ENCODE measurements around the gene GALNT18. TPM values are rescaled to one million over a fixed set of nuclear protein-coding genes. Genes with fewer than 3 reads are reported as not detected.

The GALNT18 gene
- polyA plus RNA-seq, 1 donor from 2014 or later = 7.6 TPM

GRCh38 chr11:11445441-11446185 is 176.2 kb downstream of the GALNT18 start:
- Histone ChIP-seq H3K36me3 (ENCODE audit: insufficient read depth, low read length) (no peaks in the 10 kb centered on the region), H3K27me3 (ENCODE audit: insufficient read depth, low read depth, low read length) (no peaks in the 10 kb centered on the region), H3F3A (ENCODE audit: insufficient read depth, low read length, poor library complexity, severe bottlenecking) (no peaks in the 10 kb centered on the region), H2AFZ (ENCODE audit: low read depth, low read length) (no peak overlapping the region), H3K9me2 (ENCODE audit: insufficient read depth, low read length) (no peaks in the 10 kb centered on the region), H3K27ac (ENCODE audit: low read length) (no peak overlapping the region), H3K9ac (ENCODE audit: low read length) (no peak overlapping the region), H4K20me1 (ENCODE audit: insufficient read depth) (no peaks in the 10 kb centered on the region), H3K79me2 (replicated peaks; ENCODE audit: insufficient read depth, low read length) (no peaks in the 10 kb centered on the region), H3K4me2 (ENCODE audit: low read length) (no peak overlapping the region), H3K4me3 (ENCODE audit: low read length) (no peak overlapping the region), H3K9me3 (ENCODE audit: low read length) (no peaks in the 10 kb centered on the region)
- TF ChIP-seq POLR2AphosphoS5 (IDR thresholded peaks at IDR 0.05) (no peak), CTCF (IDR thresholded peaks at IDR 0.05; ENCODE audit: poor library complexity, severe bottlenecking) (no peak), EP300 (conservative IDR thresholded peaks at IDR 0.05; ENCODE audit: poor library complexity, severe bottlenecking) (no peak), MXI1 (conservative IDR thresholded peaks at IDR 0.05; ENCODE audit: poor library complexity, severe bottlenecking) (no peak), RAD21 (conservative IDR thresholded peaks at IDR 0.05) (no peak), EZH2 (IDR thresholded peaks at IDR 0.05; ENCODE audit: borderline replicate concordance, insufficient read depth, low read length, poor library complexity, severe bottlenecking) (no peak), REST (IDR thresholded peaks at IDR 0.05; ENCODE audit: borderline replicate concordance) (no peak)

- Histone ChIP-seq H3K9me2 (ENCODE audit: insufficient read depth, low read length) (no peaks in the 10 kb centered on the region), H3K4me3 (ENCODE audit: low read length) (no peak overlapping the region), H3F3A (ENCODE audit: insufficient read depth, low read length, poor library complexity, severe bottlenecking) (no peaks in the 10 kb centered on the region), H3K9ac (ENCODE audit: low read length) (no peak overlapping the region), H4K20me1 (ENCODE audit: insufficient read depth) (no peaks in the 10 kb centered on the region), H3K36me3 (ENCODE audit: insufficient read depth, low read length) (no peaks in the 10 kb centered on the region), H3K27ac (ENCODE audit: low read length) (no peak overlapping the region), H3K79me2 (replicated peaks; ENCODE audit: insufficient read depth, low read length) (no peaks in the 10 kb centered on the region), H2AFZ (ENCODE audit: low read depth, low read length) (no peak overlapping the region), H3K9me3 (ENCODE audit: low read length) (no peaks in the 10 kb centered on the region), H3K4me2 (ENCODE audit: low read length) (no peak overlapping the region), H3K27me3 (ENCODE audit: insufficient read depth, low read depth, low read length) (no peaks in the 10 kb centered on the region)
- TF ChIP-seq EP300 (conservative IDR thresholded peaks at IDR 0.05; ENCODE audit: poor library complexity, severe bottlenecking) (no peak), RAD21 (conservative IDR thresholded peaks at IDR 0.05) (no peak)
Measured at GRCh38 chr11:11444804-11445131, 177.0 kb downstream of the GALNT18 start.

Measured in neural cell (in vitro differentiated cells).